HepG2 (cell line): ENCODE measurements around the gene JPH4. TPM values are rescaled to one million over a fixed set of nuclear protein-coding genes. Genes with fewer than 3 reads are reported as not detected.

Source experiments
- BORCS8-MEF2B ChIP-seq: sonication (generic); formaldehyde crosslinking; IDR thresholded peaks from 2 replicates; pipeline ENCODE4 v1.8.0; 2022; ENCODE audit warnings: mild to moderate bottlenecking, missing genetic modification reagents
- CC2D1A ChIP-seq: sonication (generic); formaldehyde crosslinking; IDR thresholded peaks from 2 replicates; pipeline ENCODE4 v1.8.1; 2023; ENCODE audit warnings: mild to moderate bottlenecking, missing genetic modification reagents
- CHD4 ChIP-seq: fragments of 200-600 bp; sonication (generic); IDR thresholded peaks from 2 replicates; pipeline ENCODE4 v1.7.0; 2017; ENCODE audit warnings: mild to moderate bottlenecking, low read length, borderline replicate concordance
- EEA1 ChIP-seq: sonication (generic); formaldehyde crosslinking; IDR thresholded peaks from 2 replicates; pipeline ENCODE4 v1.5.1; 2020; ENCODE audit warnings: mild to moderate bottlenecking, missing genetic modification reagents, borderline replicate concordance
- ETV5 ChIP-seq: IDR thresholded peaks from 2 replicates; pipeline ENCODE4 v1.6.1; 2018; ENCODE audit warnings: missing biosample characterization, missing genetic modification reagents, inconsistent platforms, borderline replicate concordance
- HNF4G ChIP-seq, 2 experiments: sonication (generic) in 1 of 2; formaldehyde crosslinking in 1 of 2; IDR thresholded peaks; 2 replicates each; pipeline versions ENCODE4 v1.4.0 to v1.6.1; 2011 to 2020; ENCODE audit warnings: borderline replicate concordance in 2 of 2, low read depth in 2 of 2, mild to moderate bottlenecking in 2 of 2, low read length in 1 of 2, missing genetic modification reagents in 1 of 2, moderate library complexity in 1 of 2
- HOXA5 ChIP-seq: sonication (generic); formaldehyde crosslinking; IDR thresholded peaks from 2 replicates; pipeline ENCODE4 v1.4.0; 2020; ENCODE audit warnings: missing genetic modification reagents
- MIER3 ChIP-seq: IDR thresholded peaks from 2 replicates; pipeline ENCODE4 v1.6.1; 2016; ENCODE audit warnings: missing compliant biosample characterization, borderline replicate concordance
- MLLT10 ChIP-seq: sonication (generic); formaldehyde crosslinking; IDR thresholded peaks from 2 replicates; pipeline ENCODE4 v1.4.0; 2020; ENCODE audit warnings: missing genetic modification reagents
- MYC ChIP-seq: sonication (generic); formaldehyde crosslinking; IDR thresholded peaks from 2 replicates; pipeline ENCODE4 v1.9.0; 2021; ENCODE audit warnings: missing genetic modification reagents, borderline replicate concordance
- NFATC3 ChIP-seq: sonication (generic); formaldehyde crosslinking; IDR thresholded peaks from 2 replicates; pipeline ENCODE4 v1.5.1; 2020; ENCODE audit warnings: mild to moderate bottlenecking, missing genetic modification reagents
- NFYC ChIP-seq: IDR thresholded peaks from 2 replicates; pipeline ENCODE4 v1.6.1; 2016; ENCODE audit warnings: missing genetic modification reagents, missing compliant biosample characterization
- NR1H2 ChIP-seq: sonication (generic); formaldehyde crosslinking; IDR thresholded peaks from 2 replicates; pipeline ENCODE4 v1.8.1; 2022; ENCODE audit warnings: low read depth, missing genetic modification reagents, borderline replicate concordance
- PAF1 ChIP-seq: IDR thresholded peaks from 2 replicates; pipeline ENCODE4 v1.6.1; 2016; ENCODE audit warnings: missing genetic modification reagents, missing compliant biosample characterization
- SAFB2 ChIP-seq: sonication (generic); formaldehyde crosslinking; IDR thresholded peaks from 2 replicates; pipeline ENCODE4 v1.5.1; 2020; ENCODE audit warnings: missing genetic modification reagents, low read depth, mild to moderate bottlenecking, borderline replicate concordance
- TBL1XR1 ChIP-seq: fragments of 150-350 bp; IDR thresholded peaks from 2 replicates; pipeline ENCODE4 v1.6.1; 2014; ENCODE audit warnings: borderline replicate concordance, low read length; ENCODE audit not compliant: partially characterized antibody
- ZNF10 ChIP-seq: sonication (generic); formaldehyde crosslinking; IDR thresholded peaks from 2 replicates; pipeline ENCODE4 v1.4.0; 2020; ENCODE audit warnings: mild to moderate bottlenecking, low read depth, missing genetic modification reagents, borderline replicate concordance
- ZNF354B ChIP-seq: sonication (generic); formaldehyde crosslinking; IDR thresholded peaks from 2 replicates; pipeline ENCODE4 v1.8.0; 2022; ENCODE audit warnings: mild to moderate bottlenecking, missing genetic modification reagents
- ZNF501 ChIP-seq: sonication (generic); formaldehyde crosslinking; IDR thresholded peaks from 2 replicates; pipeline ENCODE4 v1.5.1; 2020; ENCODE audit warnings: mild to moderate bottlenecking, moderate library complexity, missing genetic modification reagents
- ZNF777 ChIP-seq: sonication (generic); formaldehyde crosslinking; IDR thresholded peaks from 2 replicates; pipeline ENCODE4 v1.4.0; 2020; ENCODE audit warnings: missing genetic modification reagents
- ZSCAN30 ChIP-seq: sonication (generic); formaldehyde crosslinking; IDR thresholded peaks from 2 replicates; pipeline ENCODE4 v1.5.0; 2020; ENCODE audit warnings: mild to moderate bottlenecking, missing genetic modification reagents
- polyA plus RNA-seq, 8 experiments: library from polyadenylated mRNA; depleted of rRNA in 3 of 8; stranded (reverse) in 7 of 8; unstranded in 1 of 8; fragments of >200 nt; fragmentation: Illumina TruSeq in 4 of 8; extraction: Trizol in 4 of 8; gene quantifications; 2 replicates each; pipeline versions ENCODE4 v1.2.1 to v1.2.3, GENCODE V29; 2011 to 2016; ENCODE audit warnings: low read depth in 4 of 8, missing spikeins in 1 of 8, mixed read lengths in 1 of 8; ENCODE audit not compliant: insufficient read depth in 1 of 8
- total RNA-seq, 5 experiments: library from RNA; depleted of rRNA; stranded (reverse); fragments of >200 nt; fragmentation: Illumina TruSeq; extraction: Trizol; gene quantifications; 2 replicates each; pipeline ENCODE4 v1.2.3, GENCODE V29; 2016; ENCODE audit warnings: low read depth in 1 of 5
- TF ChIP-seq, protein P1 (sequence below): sonication (generic); formaldehyde crosslinking; IDR thresholded peaks from 2 replicates; pipeline ENCODE4 v1.4.0; 2020; ENCODE audit warnings: missing genetic modification reagents
- TF ChIP-seq, protein P2 (sequence below): sonication (generic); formaldehyde crosslinking; IDR thresholded peaks from 2 replicates; pipeline ENCODE4 v1.4.0; 2020; ENCODE audit warnings: mild to moderate bottlenecking, missing genetic modification reagents
- TF ChIP-seq, protein P3 (sequence below): IDR thresholded peaks from 2 replicates; pipeline ENCODE4 v1.6.1; 2012; ENCODE audit warnings: low read length, improper control_type of control experiment

Gene JPH4
- total and polyA plus RNA-seq, 2 of the 13 experiments (the other 11 are each of a cell fraction or from before 2014, with no cell fraction given), result 0.08 to 0.22 TPM

DNA sequence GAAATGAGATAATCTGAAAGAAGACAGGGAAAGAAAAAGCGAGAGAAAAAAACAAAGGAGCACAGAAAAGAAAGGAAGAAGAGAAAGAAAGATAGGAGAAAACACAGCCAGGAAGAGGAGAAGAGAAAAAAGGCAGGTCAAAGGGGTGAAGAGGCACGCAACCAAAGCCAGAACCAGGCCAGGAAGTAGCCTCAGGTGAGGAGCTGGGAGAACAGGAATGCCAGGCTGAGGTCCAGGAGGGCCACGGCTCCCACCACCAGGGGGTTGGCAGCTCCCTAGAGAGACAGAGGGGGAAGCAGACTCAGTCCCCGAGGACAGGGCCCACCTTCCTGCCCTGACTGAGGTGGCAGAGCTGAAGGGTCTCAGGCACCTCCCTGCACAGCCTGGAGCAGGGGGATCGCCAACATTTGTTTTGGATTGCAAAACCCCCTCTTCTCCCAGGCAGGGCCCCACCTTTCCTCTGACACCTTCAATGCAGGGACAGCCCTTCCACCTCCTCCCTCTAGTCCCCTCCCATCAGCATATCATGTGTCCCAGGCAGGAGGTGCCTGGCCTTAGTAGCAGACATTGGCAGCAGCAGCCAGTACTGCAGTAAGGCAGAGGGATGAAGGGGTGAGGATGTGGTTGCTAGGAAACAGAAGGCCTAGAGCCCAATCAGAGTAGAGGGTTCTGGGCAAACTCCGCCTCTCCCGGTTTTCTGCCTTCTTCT is 9.0 kb downstream of the JPH4 start (continued):
- TF ChIP-seq, protein P1, sequence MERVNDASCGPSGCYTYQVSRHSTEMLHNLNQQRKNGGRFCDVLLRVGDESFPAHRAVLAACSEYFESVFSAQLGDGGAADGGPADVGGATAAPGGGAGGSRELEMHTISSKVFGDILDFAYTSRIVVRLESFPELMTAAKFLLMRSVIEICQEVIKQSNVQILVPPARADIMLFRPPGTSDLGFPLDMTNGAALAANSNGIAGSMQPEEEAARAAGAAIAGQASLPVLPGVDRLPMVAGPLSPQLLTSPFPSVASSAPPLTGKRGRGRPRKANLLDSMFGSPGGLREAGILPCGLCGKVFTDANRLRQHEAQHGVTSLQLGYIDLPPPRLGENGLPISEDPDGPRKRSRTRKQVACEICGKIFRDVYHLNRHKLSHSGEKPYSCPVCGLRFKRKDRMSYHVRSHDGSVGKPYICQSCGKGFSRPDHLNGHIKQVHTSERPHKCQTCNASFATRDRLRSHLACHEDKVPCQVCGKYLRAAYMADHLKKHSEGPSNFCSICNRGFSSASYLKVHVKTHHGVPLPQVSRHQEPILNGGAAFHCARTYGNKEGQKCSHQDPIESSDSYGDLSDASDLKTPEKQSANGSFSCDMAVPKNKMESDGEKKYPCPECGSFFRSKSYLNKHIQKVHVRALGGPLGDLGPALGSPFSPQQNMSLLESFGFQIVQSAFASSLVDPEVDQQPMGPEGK (CRISPR knock-in tag), result peak; percentile 37; the same call in 1 of the 2 replicates
- TF ChIP-seq ZNF10 (CRISPR knock-in tag), result no peak
- no peak for TF ChIP-seq BORCS8-MEF2B (CRISPR knock-in tag)
- no peak for TF ChIP-seq ZNF501 (CRISPR knock-in tag)
- TF ChIP-seq PAF1 (CRISPR knock-in tag), result no peak
- TF ChIP-seq CHD4, result no peak
- TF ChIP-seq EEA1 (CRISPR knock-in tag), result 0 out of 2 replicates have a peak, but pooled peaks have one; percentile 29
- TF ChIP-seq ETV5 (CRISPR knock-in tag), result peak; percentile 22; the same call in 1 of the 2 replicates
- no peak for TF ChIP-seq CC2D1A (CRISPR knock-in tag)
- no peak for TF ChIP-seq NFYC (CRISPR knock-in tag)
- TF ChIP-seq TBL1XR1, result no peak
- TF ChIP-seq, protein P2, sequence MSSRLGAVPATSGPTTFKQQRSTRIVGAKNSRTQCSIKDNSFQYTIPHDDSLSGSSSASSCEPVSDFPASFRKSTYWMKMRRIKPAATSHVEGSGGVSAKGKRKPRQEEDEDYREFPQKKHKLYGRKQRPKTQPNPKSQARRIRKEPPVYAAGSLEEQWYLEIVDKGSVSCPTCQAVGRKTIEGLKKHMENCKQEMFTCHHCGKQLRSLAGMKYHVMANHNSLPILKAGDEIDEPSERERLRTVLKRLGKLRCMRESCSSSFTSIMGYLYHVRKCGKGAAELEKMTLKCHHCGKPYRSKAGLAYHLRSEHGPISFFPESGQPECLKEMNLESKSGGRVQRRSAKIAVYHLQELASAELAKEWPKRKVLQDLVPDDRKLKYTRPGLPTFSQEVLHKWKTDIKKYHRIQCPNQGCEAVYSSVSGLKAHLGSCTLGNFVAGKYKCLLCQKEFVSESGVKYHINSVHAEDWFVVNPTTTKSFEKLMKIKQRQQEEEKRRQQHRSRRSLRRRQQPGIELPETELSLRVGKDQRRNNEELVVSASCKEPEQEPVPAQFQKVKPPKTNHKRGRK (CRISPR knock-in tag), result peak; percentile 93; the same call in 1 of the 2 replicates
- TF ChIP-seq MLLT10, result no peak
- no peak for TF ChIP-seq ZNF777
- no peak for TF ChIP-seq HNF4G (IDR thresholded peaks at IDR 0.05; ENCODE audit: borderline replicate concordance, low read depth, low read length)
- TF ChIP-seq HNF4G (CRISPR knock-in tag; IDR thresholded peaks at IDR 0.05; ENCODE audit: borderline replicate concordance, low read depth), result no peak
- no peak for TF ChIP-seq SAFB2 (CRISPR knock-in tag)
- no peak for TF ChIP-seq MIER3 (CRISPR knock-in tag)
- no peak for TF ChIP-seq NFATC3 (CRISPR knock-in tag)
- TF ChIP-seq, protein P3, sequence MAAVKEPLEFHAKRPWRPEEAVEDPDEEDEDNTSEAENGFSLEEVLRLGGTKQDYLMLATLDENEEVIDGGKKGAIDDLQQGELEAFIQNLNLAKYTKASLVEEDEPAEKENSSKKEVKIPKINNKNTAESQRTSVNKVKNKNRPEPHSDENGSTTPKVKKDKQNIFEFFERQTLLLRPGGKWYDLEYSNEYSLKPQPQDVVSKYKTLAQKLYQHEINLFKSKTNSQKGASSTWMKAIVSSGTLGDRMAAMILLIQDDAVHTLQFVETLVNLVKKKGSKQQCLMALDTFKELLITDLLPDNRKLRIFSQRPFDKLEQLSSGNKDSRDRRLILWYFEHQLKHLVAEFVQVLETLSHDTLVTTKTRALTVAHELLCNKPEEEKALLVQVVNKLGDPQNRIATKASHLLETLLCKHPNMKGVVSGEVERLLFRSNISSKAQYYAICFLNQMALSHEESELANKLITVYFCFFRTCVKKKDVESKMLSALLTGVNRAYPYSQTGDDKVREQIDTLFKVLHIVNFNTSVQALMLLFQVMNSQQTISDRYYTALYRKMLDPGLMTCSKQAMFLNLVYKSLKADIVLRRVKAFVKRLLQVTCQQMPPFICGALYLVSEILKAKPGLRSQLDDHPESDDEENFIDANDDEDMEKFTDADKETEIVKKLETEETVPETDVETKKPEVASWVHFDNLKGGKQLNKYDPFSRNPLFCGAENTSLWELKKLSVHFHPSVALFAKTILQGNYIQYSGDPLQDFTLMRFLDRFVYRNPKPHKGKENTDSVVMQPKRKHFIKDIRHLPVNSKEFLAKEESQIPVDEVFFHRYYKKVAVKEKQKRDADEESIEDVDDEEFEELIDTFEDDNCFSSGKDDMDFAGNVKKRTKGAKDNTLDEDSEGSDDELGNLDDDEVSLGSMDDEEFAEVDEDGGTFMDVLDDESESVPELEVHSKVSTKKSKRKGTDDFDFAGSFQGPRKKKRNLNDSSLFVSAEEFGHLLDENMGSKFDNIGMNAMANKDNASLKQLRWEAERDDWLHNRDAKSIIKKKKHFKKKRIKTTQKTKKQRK, result no peak
- TF ChIP-seq HOXA5 (CRISPR knock-in tag), result no peak
- no peak for TF ChIP-seq ZSCAN30 (CRISPR knock-in tag)
- TF ChIP-seq NR1H2 (CRISPR knock-in tag), result no peak
- TF ChIP-seq ZNF354B (CRISPR knock-in tag), result no peak
- TF ChIP-seq MYC (CRISPR knock-in tag), result no peak; the same call in 1 of the 2 replicates
